ENCODE data around the gene PKD1. TPM values are rescaled to one million over a fixed set of nuclear protein-coding genes. Genes with fewer than 3 reads are reported as not detected.

PKD1 gene
- total and polyA plus RNA-seq, 2 of the 13 experiments (the other 11 are each of a cell fraction or from before 2014, with no cell fraction given) = 22.1 to 23.0 TPM

GRCh38 chr16:2047330-2048115, 88.2 kb downstream of the PKD1 start, which contains the start of the genes NTHL1 and TSC2 (continued):
- TF ChIP-seq ZNF589 (CRISPR knock-in tag; conservative IDR thresholded peaks at IDR 0.05) (peak; percentile 44; the same call in 1 of the 2 replicates), ZBTB4 (CRISPR knock-in tag; IDR thresholded peaks at IDR 0.05; ENCODE audit: borderline replicate concordance) (peak; percentile 18; the same call in 1 of the 2 replicates), TMF1 (CRISPR knock-in tag; IDR thresholded peaks at IDR 0.05; ENCODE audit: low read depth) (peak; percentile 16; the same call in 1 of the 2 replicates), ZGPAT (CRISPR knock-in tag; IDR thresholded peaks at IDR 0.05) (peak; percentile 83), MTF2 (CRISPR knock-in tag; IDR thresholded peaks at IDR 0.05; ENCODE audit: borderline replicate concordance) (no peak), HOXA7 (CRISPR knock-in tag; IDR thresholded peaks at IDR 0.05) (no peak), KLF6 (CRISPR knock-in tag; IDR thresholded peaks at IDR 0.05) (no peak), ATF4 (CRISPR knock-in tag; IDR thresholded peaks at IDR 0.05) (peak in 1 of 2 experiments; percentile 92; a peak in 2 of 4 replicates), KAT7 (CRISPR knock-in tag; IDR thresholded peaks at IDR 0.05; ENCODE audit: borderline replicate concordance) (no peak; the same call in 1 of the 2 replicates), BCL3 (CRISPR knock-in tag; IDR thresholded peaks at IDR 0.05) (peak; percentile 92), ARID2 (CRISPR knock-in tag; IDR thresholded peaks at IDR 0.05; ENCODE audit: borderline replicate concordance) (no peak), CBFB (CRISPR knock-in tag; IDR thresholded peaks at IDR 0.05) (peak; percentile 83), ZNF251 (CRISPR knock-in tag; IDR thresholded peaks at IDR 0.05) (no peak), NAIF1 (CRISPR knock-in tag; IDR thresholded peaks at IDR 0.05; ENCODE audit: borderline replicate concordance) (peak; percentile 91; the same call in 1 of the 2 replicates), EP300 (IDR thresholded peaks at IDR 0.05; ENCODE audit: low read depth in 2 of 2, low read length in 2 of 2) (0 out of 4 replicates have a peak, but pooled peaks of 1 of the 2 experiments have one; percentile 24), EP300 (CRISPR knock-in tag; IDR thresholded peaks at IDR 0.05; ENCODE audit: borderline replicate concordance) (no peak), FOXK1 (CRISPR knock-in tag; IDR thresholded peaks at IDR 0.05; ENCODE audit: borderline replicate concordance, low read depth) (peak; percentile 85), FOXA3 (CRISPR knock-in tag; IDR thresholded peaks at IDR 0.05) (peak; percentile 59; the same call in 1 of the 2 replicates), SRSF9 (IDR thresholded peaks at IDR 0.05; ENCODE audit: borderline replicate concordance, insufficient read depth, low read depth, low read length, poor library complexity, severe bottlenecking) (no peak), ZBTB7A (CRISPR knock-in tag; IDR thresholded peaks at IDR 0.05) (peak; percentile 46; the same call in 1 of the 2 replicates), CREB3 (CRISPR knock-in tag; IDR thresholded peaks at IDR 0.05) (no peak)
